PC-3 (cell line): ENCODE measurements around the gene IRF2BP1.

ENCODE experiments used
- CTCF ChIP-seq: fragments of 300-600 bp; sonication (generic); conservative IDR thresholded peaks from 2 replicates; pipeline ENCODE4 v1.5.1; 2017; ENCODE audit warnings: antibody characterized with exemption, low read depth, mild to moderate bottlenecking, low read length
- EZH2phosphoT487 ChIP-seq: fragments of 300-600 bp; sonication (generic); IDR thresholded peaks from 2 replicates; pipeline ENCODE4 v1.6.1; 2018; ENCODE audit warnings: mild to moderate bottlenecking, antibody characterized with exemption, low read length, borderline replicate concordance

- TF ChIP-seq CTCF = no peak
- TF ChIP-seq EZH2phosphoT487 = no peak
Observed at GRCh38 chr19:45876161-45876410, 9.9 kb downstream of the IRF2BP1 start.
